ENCODE data around the gene DMWD.

DMWD gene

GRCh38 chr19:45785781-45786532 is 6.7 kb downstream of the DMWD start:
- DNase-seq (ENCODE audit: low read depth in 2 of 2) = no peak

GRCh38 chr19:45785097-45785496 is 7.5 kb downstream of the DMWD start:
- DNase-seq (ENCODE audit: low read depth in 2 of 2) = no peak

GRCh38 chr19:45784096-45784495 is 8.5 kb downstream of the DMWD start:
- DNase-seq (ENCODE audit: low read depth in 2 of 2) = no peak

DNA sequence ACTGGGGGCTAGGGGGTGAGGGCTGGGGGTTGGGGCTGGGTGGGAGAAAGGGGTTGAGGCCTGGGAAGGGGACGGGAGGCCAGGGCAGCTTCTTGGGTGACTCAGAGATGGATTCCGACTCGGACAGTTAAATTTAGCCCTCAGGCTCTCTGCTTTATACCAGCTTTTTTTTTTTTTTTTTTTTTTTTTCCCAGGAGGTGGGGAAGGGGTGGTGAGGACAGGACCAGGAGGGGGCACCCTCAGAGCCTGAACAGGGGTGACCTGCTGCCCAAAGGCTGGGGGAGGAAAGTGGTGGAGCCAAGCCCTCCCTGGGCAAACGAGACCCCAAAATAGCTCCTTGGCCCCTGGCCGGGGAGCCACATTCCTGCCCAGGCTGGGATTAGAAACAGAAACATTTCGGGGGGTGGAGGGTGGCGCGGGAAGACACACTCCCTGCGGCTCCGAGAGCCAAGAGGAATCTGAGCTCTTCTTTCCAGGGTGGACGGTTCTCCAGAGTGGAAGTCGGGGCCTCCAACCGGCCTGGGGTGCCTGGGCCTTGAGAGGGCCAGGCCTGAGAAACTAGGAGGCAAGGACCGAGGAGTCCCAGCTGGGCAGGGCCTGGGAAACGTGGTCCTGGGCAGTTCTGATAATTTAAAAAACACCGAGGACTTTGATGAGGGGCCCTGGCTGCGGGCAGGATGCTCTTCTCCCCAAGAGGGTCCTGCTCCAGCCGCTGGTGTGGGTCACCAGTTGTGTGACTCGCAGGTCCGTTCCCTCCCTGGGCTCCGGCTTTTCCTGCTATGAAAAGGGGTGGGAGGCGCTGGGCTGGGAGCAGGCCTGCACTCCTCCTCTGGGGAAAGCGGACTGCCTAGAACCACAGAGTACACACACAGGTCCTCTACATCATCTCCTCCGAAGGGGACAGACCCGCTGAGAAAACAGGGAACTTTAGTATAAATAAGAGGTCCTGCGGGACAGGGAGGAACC is 9.5 kb downstream of the DMWD start:
- DNase-seq (ENCODE audit: low read depth in 2 of 2) = no peak

GRCh38 chr19:45782162-45782691 is 10.4 kb downstream of the DMWD start, which contains the start of gene DMPK:
Gene DMPK (minus strand): TSS chr19:45782490. CDS start chr19:45782352, 138 bp downstream.
- DNase-seq (ENCODE audit: low read depth in 2 of 2) = no peak

- no peak for DNase-seq (ENCODE audit: low read depth in 2 of 2)
Observed at GRCh38 chr19:45781214-45782161, 11.2 kb downstream of the DMWD start.

DNA sequence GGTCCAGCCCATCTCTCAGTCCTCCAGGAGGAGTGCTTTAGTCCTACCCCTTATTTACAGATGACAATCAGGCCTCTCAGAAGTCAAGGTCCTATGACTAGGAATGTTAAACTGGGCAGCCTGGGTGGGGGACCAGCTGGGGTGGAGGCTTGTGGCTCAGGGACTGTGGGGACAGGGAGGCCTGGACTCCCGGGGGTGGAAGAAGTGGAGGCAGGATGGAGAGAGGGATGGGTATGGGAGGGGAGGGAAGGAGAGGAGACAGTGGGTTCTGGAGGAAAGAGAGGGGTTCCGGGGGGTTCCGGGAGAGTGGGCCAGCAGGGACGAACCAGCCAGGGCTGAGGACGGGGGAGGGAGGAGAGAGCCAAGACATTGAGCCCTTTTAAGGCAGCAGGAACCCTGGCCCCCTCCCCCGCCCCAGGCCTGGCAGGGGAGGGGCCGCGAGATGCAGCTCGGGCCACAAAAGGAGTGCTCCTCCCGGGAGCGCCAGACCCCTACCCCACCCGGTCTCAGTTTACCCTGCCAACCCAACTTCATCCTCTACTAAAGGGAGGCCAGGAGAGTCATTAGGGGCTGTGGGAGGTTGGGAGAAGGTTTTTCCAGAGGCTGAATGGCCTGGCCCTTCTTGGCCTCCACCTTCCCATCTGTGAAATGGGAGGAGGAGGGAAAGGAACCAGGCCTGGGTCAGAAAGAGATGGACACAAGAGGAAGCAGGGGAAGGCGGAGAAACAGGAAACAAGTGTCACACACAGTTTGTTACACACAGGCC is 12.0 kb downstream of the DMWD start:
- DNase-seq (ENCODE audit: low read depth in 2 of 2) = no peak

DNA sequence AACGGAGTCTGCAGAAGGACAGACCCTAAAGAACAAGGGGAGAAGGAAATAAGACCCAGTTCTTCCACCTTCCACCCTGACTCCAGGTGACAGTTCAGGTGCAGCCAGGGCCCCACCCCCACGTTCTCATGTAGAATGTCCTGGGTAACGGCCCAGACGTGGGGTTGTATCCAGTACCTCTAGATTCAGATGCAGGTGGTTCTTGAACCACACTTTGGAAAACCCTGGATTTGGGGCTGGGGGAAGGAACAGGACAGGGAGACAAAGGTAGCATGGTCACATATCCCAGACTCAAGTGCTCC is 12.5 kb downstream of the DMWD start:
- DNase-seq (ENCODE audit: low read depth in 2 of 2) = no peak

- DNase-seq (ENCODE audit: low read depth in 2 of 2) = peak; percentile 64 to 65
Observed at GRCh38 chr19:45779231-45780145, 13.2 kb downstream of the DMWD start.

- no peak for DNase-seq (ENCODE audit: low read depth in 2 of 2)
Observed at GRCh38 chr19:45778010-45778661, 14.5 kb downstream of the DMWD start.

- no peak for DNase-seq (ENCODE audit: low read depth in 2 of 2)
Observed at GRCh38 chr19:45777395-45777961, 15.2 kb downstream of the DMWD start.

DNA sequence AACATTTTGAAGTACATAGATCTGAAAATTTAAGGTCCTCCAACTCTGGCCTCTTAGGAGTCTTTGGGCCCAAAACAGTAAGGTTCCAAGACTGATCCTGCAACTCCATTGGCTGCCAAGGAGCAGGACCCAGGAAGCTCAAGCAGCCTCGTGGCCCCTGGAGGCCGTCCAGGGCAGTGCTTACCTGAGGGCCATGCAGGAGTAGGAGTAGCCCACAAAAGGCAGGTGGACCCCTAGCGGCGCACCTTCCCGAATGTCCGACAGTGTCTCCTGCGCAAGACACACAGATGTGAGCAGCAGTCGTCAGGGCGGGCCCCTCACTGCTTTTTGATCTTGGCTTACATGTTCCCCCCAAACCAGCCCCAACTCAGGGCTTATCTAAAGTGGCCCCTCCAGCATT is 17.9 kb downstream of the DMWD start:
- DNase-seq (ENCODE audit: low read depth in 2 of 2) = no peak

GRCh38 chr19:45773384-45773783 is 19.3 kb downstream of the DMWD start:
- DNase-seq (ENCODE audit: low read depth in 2 of 2) = no peak

DNA sequence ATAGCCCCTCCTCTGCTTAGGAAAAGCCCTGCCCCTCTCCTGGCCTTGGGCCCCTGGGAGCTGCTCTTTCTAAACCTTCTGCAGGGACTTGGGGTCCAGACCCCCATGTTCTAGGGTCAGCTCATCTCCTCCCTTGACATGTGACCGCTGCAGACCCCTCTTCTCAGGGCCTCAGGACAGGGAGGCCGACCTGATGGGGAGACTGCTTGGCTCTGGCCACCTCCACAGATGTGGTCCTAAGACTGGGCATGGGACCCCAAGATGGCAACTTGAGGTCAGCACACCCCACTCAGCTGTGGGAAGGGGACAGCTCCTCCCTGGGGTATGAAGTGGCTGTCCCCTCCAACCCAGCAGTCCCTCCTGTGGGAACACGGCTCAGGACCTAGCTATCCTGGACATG is 19.7 kb downstream of the DMWD start:
- no peak for DNase-seq (ENCODE audit: low read depth in 2 of 2)

DNA sequence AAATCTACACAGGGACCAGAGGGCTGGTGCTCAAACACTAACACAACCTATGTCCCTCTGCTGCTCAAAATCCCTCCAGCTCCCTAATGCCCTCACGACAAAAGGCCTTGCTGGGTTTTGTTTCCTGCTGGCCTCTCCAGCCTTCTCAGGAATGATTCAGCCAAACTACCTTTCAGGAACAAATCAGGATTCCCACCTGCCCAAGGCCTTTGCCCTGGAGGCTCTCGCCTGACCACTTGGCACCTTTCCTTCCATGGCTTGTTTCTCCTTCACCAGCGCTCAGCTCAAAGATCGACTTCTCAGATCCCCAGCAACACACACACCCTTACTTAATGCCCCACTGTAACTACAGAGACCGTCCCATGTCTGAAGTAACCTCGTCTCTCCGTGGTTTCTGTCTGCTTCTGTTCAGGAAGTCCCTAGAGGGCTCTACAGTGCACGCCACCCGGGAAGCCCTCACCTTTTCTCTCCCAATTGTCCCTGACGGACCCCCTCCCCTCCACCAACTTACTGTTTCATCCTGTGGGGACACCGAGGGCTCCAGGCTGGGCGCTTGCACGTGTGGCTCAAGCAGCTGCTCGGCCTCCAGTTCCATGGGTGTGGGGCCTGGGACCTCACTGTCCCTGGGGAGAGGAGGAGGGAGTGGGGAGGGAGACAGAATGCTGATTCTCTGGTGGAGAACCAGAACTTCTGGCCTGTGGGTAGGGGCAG is 20.4 kb downstream of the DMWD start:
- no peak for DNase-seq (ENCODE audit: low read depth in 2 of 2)

DNA sequence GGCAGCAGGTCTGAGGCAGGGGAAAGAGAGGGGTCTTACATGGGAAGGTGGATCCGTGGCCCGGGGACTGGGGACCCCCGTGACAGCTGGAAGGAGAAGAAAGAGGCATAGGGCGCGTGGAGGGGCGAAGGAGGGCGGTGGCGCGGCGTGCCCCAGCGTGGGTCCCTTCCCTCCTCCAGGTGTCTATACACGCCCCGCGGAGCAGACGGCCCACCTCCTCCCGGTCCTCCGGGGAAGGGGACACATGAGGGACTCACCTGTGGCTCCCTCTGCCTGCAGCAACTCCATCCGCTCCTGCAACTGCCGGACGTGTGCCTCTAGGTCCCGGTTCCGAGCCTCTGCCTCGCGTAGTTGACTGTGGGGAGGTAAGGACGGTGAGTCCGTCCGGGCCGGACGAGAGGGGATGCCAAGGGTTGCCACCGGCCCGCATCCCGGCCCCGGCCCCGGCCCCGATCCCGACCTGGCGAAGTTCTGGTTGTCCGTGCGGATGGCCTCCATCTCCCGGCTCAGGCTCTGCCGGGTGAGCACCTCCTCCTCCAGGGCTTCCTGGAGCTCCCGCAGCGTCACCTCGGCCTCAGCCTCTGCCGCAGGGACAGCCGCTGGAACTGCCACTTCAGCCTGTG is 21.2 kb downstream of the DMWD start:
- DNase-seq (ENCODE audit: low read depth in 2 of 2) = no peak

DNA sequence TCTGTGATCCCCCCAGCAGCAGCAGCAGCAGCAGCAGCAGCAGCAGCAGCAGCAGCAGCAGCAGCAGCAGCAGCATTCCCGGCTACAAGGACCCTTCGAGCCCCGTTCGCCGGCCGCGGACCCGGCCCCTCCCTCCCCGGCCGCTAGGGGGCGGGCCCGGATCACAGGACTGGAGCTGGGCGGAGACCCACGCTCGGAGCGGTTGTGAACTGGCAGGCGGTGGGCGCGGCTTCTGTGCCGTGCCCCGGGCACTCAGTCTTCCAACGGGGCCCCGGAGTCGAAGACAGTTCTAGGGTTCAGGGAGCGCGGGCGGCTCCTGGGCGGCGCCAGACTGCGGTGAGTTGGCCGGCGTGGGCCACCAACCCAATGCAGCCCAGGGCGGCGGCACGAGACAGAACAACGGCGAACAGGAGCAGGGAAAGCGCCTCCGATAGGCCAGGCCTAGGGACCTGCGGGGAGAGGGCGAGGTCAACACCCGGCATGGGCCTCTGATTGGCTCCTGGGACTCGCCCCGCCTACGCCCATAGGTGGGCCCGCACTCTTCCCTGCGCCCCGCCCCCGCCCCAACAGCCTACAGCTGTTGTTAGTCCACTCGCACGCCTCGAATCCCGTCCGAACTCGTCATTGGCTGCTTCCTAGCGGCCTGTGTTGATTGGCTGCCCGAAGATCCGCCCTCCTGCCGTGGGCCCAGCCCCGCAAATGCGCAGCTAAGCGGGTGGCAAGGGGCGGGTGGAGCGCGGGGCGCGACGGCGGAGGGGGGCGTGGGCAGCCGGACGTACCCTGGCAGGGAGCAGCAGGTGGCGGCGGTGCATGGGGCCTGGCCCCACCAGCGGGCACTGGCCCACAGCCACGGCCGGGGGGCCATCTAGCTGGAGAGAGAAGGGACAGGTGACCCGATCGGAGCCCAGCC is 22.2 kb downstream of the DMWD start:
- peak; percentile 78 to 85 for DNase-seq (ENCODE audit: low read depth in 2 of 2)

All from stimulated activated CD8-positive, alpha-beta memory T cell treated with anti-CD3 and anti-CD28 coated beads, Interleukin-7, amount 100 ng/mL, for 4 hours (primary cell).